WI38 (cell line): Measurements from ENCODE around the gene PCIF1.
"Not testable (repeated sequence)": the region's sequence is repeated elsewhere in the genome, so short reads cannot be mapped to it uniquely, and the experiment has no call there.

Source experiments
- H3K4me3 ChIP-seq: 2 replicates; pipeline ENCODE4 v1.5.1; 2011; ENCODE audit warnings: low read depth, mild to moderate bottlenecking, control low read depth, low read length
- TF ChIP-seq, protein P1 (sequence below): IDR thresholded peaks from 2 replicates; pipeline ENCODE4 v1.5.1; 2012; ENCODE audit warnings: low read depth, mild to moderate bottlenecking, control low read depth, low read length

The PCIF1 gene

DNA sequence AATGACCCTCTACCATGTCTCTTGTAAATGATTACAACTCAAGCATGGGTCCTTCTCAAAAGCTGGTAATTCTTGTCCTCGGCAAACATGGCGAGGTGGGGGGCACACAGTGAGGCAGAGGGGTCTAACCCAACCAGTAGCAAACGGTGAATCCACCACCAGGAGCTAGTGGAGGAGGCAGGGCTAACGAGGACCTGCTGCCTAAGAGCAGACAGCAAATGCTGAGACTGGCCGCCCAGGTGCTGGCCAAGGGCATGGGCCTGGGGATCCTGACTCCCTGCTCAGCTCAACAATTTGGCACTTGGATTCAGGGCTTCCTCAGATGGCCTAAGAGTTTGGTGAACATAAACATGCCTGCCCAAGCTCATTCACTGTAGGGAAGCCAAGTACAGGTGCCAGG lies 18.4 kb downstream of the PCIF1 start:
- TF ChIP-seq, protein P1, sequence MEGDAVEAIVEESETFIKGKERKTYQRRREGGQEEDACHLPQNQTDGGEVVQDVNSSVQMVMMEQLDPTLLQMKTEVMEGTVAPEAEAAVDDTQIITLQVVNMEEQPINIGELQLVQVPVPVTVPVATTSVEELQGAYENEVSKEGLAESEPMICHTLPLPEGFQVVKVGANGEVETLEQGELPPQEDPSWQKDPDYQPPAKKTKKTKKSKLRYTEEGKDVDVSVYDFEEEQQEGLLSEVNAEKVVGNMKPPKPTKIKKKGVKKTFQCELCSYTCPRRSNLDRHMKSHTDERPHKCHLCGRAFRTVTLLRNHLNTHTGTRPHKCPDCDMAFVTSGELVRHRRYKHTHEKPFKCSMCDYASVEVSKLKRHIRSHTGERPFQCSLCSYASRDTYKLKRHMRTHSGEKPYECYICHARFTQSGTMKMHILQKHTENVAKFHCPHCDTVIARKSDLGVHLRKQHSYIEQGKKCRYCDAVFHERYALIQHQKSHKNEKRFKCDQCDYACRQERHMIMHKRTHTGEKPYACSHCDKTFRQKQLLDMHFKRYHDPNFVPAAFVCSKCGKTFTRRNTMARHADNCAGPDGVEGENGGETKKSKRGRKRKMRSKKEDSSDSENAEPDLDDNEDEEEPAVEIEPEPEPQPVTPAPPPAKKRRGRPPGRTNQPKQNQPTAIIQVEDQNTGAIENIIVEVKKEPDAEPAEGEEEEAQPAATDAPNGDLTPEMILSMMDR: no peak
- no peak overlapping the region for H3K4me3 ChIP-seq

DNA sequence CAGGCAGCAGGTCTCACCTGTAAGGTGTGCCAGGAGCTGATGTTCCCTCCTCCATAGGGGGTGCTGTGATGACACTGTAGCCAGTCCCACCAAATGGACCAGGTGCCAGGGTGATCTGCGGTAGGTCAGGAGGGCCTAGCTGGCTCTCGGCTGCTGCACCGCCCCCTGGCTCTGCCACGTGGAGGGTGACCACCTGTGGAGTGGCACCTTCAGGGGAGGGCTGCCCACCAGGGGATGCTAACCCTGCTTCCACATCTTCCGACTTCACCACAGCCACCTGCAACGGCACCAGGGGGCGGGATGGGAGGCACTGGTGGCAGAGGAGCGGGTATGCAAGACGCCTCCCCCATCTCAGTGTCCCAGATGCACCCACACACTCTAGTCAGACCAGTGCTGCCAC lies 19.2 kb downstream of the PCIF1 start:
- H3K4me3 ChIP-seq: no peak overlapping the region
- TF ChIP-seq, protein P1: no peak

DNA sequence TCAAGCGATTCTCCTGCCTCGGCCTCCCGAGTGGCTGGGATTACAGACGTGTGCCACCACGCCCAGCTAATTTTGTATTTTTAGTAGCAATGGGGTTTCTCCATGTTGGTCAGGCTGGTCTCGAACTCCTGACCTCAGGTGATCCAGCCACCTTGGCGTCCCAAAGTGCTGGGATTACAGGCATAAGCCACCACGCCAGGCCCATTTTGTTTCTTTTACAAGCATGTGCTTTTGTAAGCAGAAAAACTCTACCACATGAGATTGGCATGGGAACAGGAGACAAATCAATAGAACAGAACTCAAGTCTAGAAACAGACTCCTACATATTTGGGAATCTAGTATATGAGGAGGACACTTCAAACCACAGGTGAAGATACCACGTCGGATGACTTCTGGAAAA lies 21.8 kb downstream of the PCIF1 start:
- H3K4me3 ChIP-seq: not testable (repeated sequence)

DNA sequence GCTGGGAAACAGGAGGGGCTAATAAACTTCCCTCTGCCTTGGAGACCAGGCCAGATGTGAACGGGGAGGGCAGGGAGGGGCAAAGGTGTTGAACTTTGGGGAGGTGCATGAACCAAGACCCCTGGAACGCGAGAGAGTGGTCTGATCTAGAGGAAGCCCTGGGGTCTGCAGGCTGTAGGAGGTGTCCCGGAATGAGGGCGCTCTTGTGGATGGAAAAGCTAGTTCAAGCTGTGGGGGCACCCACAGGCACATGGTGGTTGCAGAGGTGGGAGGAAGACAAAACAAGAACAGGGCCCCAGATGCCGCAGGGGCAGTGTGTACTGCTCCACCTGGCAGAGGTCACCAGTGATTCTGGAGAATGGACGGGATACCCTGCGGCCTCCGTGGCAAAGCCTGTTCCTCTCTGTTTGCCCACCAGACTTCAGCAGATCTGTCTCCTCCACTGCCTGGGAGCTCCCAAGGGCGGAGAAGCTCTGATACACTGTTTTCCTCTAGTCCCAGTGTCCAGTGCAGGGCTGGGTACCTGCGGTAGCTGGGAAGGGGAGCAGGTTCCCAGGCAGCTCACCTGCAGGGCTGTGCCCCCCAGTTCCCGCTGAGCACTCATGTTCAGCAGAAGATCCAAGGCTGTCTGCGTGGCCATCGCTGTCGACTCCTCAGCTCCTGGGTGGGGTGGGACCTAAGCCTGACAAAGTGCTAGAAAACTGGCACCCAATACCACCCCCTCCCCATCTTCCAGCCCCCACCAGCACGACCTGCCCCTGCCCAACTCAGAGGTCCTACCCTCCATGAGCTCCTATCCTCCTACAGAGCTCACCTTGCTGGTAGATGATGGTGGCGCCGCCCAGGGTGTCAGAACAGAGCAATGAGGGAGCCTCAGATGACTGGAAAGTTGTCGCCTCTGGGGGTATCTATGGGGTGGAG lies 22.8 kb downstream of the PCIF1 start:
- TF ChIP-seq, protein P1: no peak
- H3K4me3 ChIP-seq: no peak overlapping the region

DNA sequence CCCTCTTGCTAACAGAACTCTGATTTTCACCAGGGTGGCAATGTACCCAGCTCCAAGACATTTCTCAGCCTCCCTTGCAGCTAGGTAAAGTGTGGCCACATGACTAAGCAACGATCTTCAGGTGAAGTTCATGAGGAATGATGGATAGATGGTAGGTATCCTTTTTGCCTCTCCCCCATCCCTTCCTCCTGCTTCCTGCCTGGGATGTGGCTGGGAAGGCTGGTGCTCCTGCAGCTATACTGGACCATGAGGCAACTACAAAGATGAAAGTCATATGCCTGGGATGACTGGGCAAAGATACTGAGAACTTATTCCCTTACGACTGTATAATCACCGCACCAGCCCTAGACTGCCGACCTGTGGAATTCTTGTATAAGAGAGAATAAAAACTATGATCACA lies 24.1 kb downstream of the PCIF1 start:
- TF ChIP-seq, protein P1: no peak
- no peak overlapping the region for H3K4me3 ChIP-seq

DNA sequence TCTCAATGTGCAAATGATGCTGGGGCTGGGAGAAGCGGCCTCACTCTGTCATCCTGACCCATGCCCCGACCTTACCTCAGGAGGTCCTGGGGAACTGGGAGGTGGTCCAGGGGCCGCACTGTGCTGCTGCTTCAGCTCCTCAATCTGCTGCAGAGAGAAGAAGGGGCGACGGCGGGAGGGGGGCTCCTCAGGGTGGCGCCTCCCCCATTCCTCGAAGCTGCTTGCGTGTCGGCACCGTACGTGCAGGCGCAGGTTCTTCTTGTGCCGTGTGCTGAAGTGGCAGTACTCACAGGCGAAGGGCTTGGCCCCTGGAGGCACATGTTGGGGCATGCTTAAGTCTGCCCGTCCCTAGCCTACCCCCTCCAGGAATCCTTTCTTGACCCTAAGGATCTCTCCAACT lies 24.6 kb downstream of the PCIF1 start:
- H3K4me3 ChIP-seq: no peak overlapping the region
- TF ChIP-seq, protein P1: no peak

DNA sequence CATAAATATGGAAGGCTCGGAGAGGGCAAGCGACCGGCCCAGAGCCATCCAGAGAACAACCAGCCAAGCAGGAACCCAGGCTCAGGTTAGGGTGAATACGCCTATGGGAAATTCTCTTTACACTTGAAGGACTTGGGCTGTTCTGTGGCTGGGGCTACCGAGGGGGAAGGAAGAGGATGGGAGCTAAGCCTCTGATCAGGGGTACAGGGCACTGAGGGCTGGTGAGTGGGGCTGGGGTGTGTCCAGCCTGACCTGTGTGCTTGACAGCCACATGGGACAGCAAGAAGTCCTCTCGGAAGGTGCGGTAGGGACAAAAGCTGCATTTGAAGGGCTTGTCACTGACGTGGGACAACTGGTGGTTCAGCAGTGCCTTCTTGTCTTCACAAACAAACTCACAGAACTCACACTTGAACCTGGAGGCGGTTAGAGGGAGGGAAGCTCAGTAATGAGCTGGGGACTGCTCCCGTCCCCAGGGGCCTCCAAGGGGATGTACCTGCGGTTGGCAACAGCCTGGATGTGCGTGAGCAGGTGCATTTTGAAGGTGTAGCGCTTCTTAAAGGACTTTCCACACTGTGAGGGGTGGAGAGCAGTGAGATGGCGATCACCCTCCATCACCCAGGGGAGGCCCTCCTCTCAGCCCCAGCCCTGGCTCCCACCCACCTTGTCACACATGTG lies 25.6 kb downstream of the PCIF1 start:
- H3K4me3 ChIP-seq: no peak overlapping the region
- TF ChIP-seq, protein P1: no peak
